Fibroblast of skin of scalp (primary cell): ENCODE data around the gene LCNL1. TPM values are rescaled to one million over a fixed set of nuclear protein-coding genes. Genes with fewer than 3 reads are reported as not detected.

Experiments
- DNase-seq: peaks from one replicate; pipeline ENCODE4 v3.0.0-alpha.2; 2013
- polyA plus RNA-seq, 2 experiments: library from polyadenylated mRNA; unstranded; fragments of 120-200 nt; gene quantifications; one replicate each; pipeline ENCODE4 v1.2.1, GENCODE V29; 2013; ENCODE audit not compliant: insufficient read length in 2 of 2

Gene LCNL1
- polyA plus RNA-seq (2013, experiment 1 of 2; ENCODE audit: insufficient read length), result 0.05 TPM
- polyA plus RNA-seq (2013, experiment 2 of 2; ENCODE audit: insufficient read length), result 0.10 TPM

GRCh38 chr9:136982232-136983051, at the start of gene LCNL1:
Gene LCNL1, plus strand, starts transcription at chr9:136982993. Its CDS starts 594 bp downstream, at chr9:136983587.
- DNase-seq, result no peak

DNA sequence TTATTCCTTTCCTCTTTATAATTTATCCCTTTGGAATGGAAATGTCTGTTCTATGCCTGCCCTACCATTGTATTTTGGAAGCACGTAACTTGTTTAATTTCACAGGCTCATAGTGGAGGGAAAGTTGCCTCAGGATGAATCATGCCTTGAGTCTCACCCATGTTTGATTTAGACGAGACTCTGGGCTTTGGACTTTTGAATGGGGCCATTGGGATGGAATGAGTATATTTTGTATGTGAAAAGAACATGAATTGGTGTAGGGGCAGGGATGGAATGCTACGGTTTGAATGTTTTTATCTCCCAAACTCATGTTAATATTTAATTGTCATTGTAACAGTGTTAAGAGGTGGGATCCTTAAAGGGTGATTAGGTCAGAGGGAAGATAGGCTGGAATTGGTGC, 48.5 kb upstream of the LCNL1 start:
- no peak for DNase-seq

DNA sequence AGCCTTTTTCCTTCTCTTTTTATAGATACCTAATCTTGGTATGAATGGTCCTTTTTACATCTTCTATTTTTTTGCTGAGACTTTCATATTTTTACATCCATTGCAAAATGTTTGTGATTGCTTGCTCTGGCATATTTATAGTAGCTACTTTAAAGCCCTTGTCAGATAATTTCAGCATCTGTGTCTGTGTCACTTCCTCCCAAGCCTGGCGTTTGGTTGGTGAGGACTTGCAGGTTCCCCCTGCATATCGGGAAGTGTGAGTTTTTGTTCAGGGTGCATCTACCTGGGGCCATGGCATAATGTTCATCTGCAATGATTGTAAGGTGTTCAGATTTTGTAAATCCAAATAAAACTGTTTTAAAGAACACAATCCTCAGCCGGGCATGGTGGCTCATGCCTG, 47.1 kb upstream of the LCNL1 start:
- DNase-seq, result no peak

- no peak for DNase-seq
Measured at GRCh38 chr9:136936645-136937170, 46.1 kb upstream of the LCNL1 start.

GRCh38 chr9:136937186-136938001, 45.4 kb upstream of the LCNL1 start:
- no peak for DNase-seq

- DNase-seq, result no peak
Measured at GRCh38 chr9:136939431-136939995, 43.3 kb upstream of the LCNL1 start.

DNA sequence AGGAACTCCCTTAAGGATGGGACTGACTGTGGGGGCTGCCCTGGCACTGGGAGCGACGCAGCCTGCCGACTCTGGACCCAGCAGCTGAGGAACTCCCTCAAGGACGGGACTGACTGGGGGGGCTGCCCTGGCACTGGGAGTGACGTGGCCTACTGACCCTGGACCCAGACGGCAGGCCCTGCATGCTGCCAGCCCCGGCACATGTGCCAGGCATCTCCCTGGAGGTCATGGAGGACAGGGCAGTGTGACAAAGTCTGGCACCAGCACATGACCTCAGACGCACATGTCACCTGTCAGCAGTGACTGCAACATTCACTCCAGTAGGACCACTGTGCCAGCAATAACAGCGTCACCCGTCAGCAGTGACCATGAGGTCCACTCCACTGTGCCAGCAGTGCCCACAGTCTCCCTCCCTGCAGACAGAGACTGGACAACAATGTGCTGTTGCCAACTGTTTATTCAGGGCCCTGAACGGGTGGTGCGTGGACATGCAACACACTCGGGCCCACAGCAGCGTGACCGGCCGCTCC, 42.7 kb upstream of the LCNL1 start:
- no peak for DNase-seq

GRCh38 chr9:136940526-136941230, 42.1 kb upstream of the LCNL1 start:
- no peak for DNase-seq

GRCh38 chr9:136941231-136942111, 41.3 kb upstream of the LCNL1 start:
- DNase-seq, result no peak

DNA sequence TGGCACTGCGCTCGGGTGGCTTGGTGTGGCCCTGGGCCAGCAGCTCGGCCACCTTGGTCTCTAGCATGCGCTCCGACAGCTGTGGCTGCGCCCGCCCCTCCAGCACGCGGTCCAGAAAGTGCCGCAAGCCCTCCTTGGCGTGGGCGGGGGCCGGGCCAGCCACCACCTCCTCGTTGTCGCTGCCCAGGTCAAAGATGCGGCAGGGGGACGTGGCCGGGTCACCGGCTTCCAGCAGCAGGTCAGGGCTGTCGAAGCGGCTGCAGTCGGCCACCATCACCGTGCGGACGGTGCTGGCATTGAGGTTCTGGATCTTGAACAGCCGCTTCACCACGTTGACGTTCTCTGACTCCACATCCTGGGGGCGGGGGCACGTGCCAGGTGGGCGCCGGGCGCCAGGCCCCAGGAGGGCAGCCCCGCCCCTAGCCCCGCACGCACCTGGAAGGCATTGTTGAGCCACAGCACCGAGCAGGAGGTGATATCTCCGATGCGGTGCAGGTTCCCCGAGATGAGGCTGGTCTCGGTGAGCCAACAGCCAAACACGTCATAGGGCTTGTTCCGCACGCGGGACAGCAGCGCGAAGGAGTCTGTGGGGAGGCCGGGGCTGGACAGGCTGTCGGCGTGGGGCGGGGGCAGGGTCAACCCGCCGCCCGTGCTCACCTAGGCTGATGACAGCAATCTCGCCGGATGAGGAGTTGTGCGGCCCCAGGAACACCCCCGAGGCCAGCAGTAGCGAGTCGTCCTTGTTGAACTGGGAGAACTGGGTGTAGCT, 40.5 kb upstream of the LCNL1 start:
- no peak for DNase-seq

GRCh38 chr9:136942881-136943230, 39.9 kb upstream of the LCNL1 start:
- DNase-seq, result no peak

DNA sequence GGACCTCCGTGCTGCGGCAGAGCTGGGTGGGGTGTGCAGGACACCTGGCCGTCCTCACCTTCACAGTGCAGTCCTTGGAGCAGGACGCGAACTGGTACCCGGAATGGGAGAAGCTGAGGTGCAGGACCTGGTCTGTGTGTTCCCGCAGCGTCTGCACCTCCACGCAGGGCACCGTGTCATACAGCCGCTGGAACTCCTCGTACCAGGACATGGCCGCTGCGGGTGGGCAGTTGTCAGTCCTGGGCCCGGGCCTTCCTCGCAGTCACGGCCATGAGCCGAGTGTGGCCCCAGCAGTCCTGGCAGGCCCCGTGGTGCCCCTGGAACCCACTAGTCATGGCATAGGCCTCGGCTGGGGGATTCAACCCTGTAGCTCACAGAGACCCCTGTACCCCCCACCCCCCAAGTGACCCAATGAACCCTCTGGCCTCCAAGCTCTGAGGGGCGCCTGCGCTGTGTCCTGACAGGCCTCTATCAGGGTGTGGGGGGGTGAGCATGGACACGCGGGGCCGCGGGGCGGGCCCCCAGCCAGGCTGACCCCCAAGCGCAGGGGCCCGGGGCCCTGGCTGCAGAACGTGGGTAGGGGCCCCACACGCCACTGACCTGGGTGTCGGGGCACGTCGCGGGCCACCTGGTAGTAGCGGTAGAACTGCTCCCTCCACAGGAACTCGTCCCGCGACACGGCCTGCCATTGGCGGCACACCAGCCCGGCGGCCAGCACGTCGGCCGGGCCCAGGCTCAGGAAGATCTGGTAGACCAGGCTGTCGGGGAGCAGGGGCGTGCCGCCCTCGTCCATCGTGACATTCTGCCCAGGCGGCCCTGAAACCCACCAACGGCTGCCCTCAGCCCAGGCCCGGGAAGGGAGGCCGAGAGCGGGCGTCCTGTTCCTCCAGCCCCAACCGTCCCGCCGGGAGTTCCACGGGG, 39.2 kb upstream of the LCNL1 start:
- DNase-seq, result no peak

DNA sequence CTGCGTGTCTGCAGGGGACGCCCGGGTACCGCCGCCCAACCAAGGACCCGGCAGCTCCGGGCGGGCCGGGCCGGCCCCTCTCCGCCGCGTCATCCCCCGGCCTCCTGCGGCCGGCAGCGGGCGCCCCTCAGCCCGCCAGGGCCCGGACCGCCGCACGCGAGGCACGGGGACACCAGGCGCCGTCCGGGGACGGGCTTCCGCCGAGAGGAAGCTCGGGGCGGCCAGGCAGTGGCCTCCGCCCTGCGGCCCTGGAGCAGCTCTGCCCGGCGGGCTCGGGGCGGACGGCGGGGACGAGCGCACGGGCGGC, 38.6 kb upstream of the LCNL1 start:
- DNase-seq, result peak; percentile 69

GRCh38 chr9:136944519-136945332, 38.1 kb upstream of the LCNL1 start, which contains the start of the genes C8G and FBXW5:
Gene C8G, plus strand, starts transcription at chr9:136945243. Its CDS starts 78 bp downstream, at chr9:136945321.
Gene FBXW5, minus strand, starts transcription at chr9:136944738. Its CDS starts 655 bp downstream, at chr9:136944083.
- peak; percentile 95 for DNase-seq

DNA sequence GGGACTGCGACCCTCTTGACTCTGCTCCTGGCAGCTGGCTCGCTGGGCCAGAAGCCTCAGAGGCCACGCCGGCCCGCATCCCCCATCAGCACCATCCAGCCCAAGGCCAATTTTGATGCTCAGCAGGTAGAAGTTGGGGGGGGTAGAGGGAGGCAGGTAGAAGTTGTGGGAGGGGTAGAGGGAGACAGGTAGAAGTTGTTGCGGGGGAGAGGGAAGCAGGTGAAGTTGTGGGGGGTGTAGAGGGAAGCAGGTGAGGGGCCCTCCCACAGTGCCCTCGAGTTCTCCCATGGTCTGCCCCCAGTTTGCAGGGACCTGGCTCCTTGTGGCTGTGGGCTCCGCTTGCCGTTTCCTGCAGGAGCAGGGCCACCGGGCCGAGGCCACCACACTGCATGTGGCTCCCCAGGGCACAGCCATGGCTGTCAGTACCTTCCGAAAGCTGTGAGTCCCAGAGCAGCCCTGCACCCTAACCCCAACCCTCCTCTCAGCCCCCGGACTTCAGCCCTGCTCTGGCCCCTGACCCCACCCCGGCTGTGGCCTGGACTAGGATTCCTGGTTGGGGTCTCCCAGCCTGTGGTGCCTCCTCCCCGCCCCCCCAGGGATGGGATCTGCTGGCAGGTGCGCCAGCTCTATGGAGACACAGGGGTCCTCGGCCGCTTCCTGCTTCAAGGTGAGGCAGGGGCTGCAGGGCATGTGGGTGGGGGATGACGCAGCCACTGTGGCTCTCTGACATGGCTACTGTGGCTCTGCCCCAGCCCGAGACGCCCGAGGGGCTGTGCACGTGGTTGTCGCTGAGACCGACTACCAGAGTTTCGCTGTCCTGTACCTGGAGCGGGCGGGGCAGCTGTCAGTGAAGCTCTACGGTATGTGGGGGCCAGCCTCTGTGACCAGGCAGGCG, 37.2 kb upstream of the LCNL1 start:
- DNase-seq, result no peak

GRCh38 chr9:136946228-136947027, 36.4 kb upstream of the LCNL1 start:
- no peak for DNase-seq
